Hepatocyte (in vitro differentiated cells): ENCODE results near the gene CELF5. TPM values are rescaled to one million over a fixed set of nuclear protein-coding genes. Genes with fewer than 3 reads are reported as not detected.

Source experiments
- DNase-seq: peaks from one replicate; pipeline ENCODE4 v3.0.0-alpha.2; 2016; ENCODE audit warnings: low spot score
- H2AFZ ChIP-seq: fragments of 200-600 bp; sonication (generic); 2 replicates; pipeline ENCODE4 v1.6.0; 2016; ENCODE audit warnings: antibody characterized with exemption, mild to moderate bottlenecking
- H3K27ac ChIP-seq: fragments of 200-600 bp; sonication (generic); 2 replicates; pipeline ENCODE4 v1.5.1; 2016; ENCODE audit warnings: mild to moderate bottlenecking
- H3K27me3 ChIP-seq: fragments of 200-600 bp; sonication (generic); 2 replicates; pipeline ENCODE4 v1.6.1; 2016
- H3K36me3 ChIP-seq: fragments of 200-600 bp; sonication (generic); replicated peaks from 2 replicates; pipeline ENCODE4 v1.5.1; 2016; ENCODE audit warnings: low read depth; ENCODE audit not compliant: insufficient read depth
- H3K4me1 ChIP-seq: fragments of 200-600 bp; sonication (generic); 2 replicates; pipeline ENCODE4 v1.5.1; 2016; ENCODE audit warnings: mild to moderate bottlenecking, moderate library complexity; ENCODE audit not compliant: insufficient read depth
- H3K4me2 ChIP-seq: fragments of 200-600 bp; sonication (generic); 2 replicates; pipeline ENCODE4 v1.6.0; 2016
- H3K4me3 ChIP-seq: fragments of 200-600 bp; sonication (generic); 2 replicates; pipeline ENCODE4 v1.5.1; 2016; ENCODE audit warnings: mild to moderate bottlenecking
- H3K79me2 ChIP-seq: fragments of 200-600 bp; sonication (generic); 2 replicates; pipeline ENCODE4 v1.6.0; 2017; ENCODE audit warnings: mild to moderate bottlenecking
- H3K9me2 ChIP-seq: fragments of 200-600 bp; sonication (generic); replicated peaks from 2 replicates; pipeline ENCODE4 v1.6.0; 2017; ENCODE audit warnings: mild to moderate bottlenecking; ENCODE audit not compliant: insufficient read depth
- H3K9me3 ChIP-seq: fragments of 200-600 bp; sonication (generic); 2 replicates; pipeline ENCODE4 v1.5.1; 2016; ENCODE audit warnings: low read depth, mild to moderate bottlenecking
- H4K20me1 ChIP-seq: fragments of 200-600 bp; sonication (generic); 2 replicates; pipeline ENCODE4 v1.6.0; 2016; ENCODE audit warnings: mild to moderate bottlenecking; ENCODE audit not compliant: insufficient read depth, poor library complexity, severe bottlenecking
- EZH2 ChIP-seq: fragments of 200-600 bp; sonication (generic); IDR thresholded peaks from 2 replicates; pipeline ENCODE4 v1.6.1; 2016; ENCODE audit warnings: antibody characterized with exemption, mild to moderate bottlenecking, borderline replicate concordance
- EZH2phosphoT487 ChIP-seq: fragments of 200-600 bp; sonication (generic); IDR thresholded peaks from one replicate; pipeline ENCODE4 v1.6.1; 2018; ENCODE audit warnings: antibody characterized with exemption, mild to moderate bottlenecking, low read depth, moderate library complexity; ENCODE audit not compliant: unreplicated experiment, severe bottlenecking
- WGBS: methylation state at CpG from one replicate; pipeline ENCODE4 v1.1.6; 2016; ENCODE audit warnings: low lambda C conversion rate; ENCODE audit errors: missing lambda C conversion rate; 5-methylcytosine and 5-hydroxymethylcytosine counted together
- polyA plus RNA-seq: library from polyadenylated mRNA; unstranded; fragments of >200 nt; fragmentation: Nextera tagmentation; extraction: Ambion mirVana; gene quantifications from 2 replicates; pipeline ENCODE4 v1.2.1, GENCODE V29; 2016
- total RNA-seq: library from RNA; depleted of rRNA; stranded (reverse); fragments of >200 nt; gene quantifications from 2 replicates; pipeline ENCODE4 v1.2.3, GENCODE V29; 2014
- TF ChIP-seq, protein P1 (sequence below): fragments of 200-600 bp; sonication (generic); IDR thresholded peaks from 2 replicates; pipeline ENCODE4 v1.5.1; 2016; ENCODE audit warnings: antibody characterized with exemption, mild to moderate bottlenecking; ENCODE audit not compliant: poor library complexity

CELF5 gene
- total and polyA plus RNA-seq, 2 experiments from 2014 or later, result 0.03 to 0.17 TPM

DNA sequence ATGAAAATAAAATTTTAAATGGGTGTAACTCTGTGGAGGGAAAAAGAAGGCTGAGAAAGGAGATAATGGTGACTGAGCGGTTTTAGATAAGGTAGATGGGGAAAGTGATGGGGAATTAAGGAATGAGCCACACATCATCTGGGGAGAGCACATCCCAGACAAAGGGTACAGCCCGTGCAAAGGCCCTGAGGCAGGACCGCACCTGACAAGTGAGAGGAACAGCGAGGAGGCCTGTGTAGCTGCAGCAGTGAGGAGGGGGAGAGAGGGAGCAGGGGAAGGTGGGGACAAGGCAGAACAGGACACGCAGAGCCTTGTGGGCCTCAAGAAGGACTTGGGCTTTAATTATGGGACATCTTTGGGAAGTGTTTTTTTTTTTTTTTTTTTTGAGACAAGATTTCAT, 1.8 kb upstream of the CELF5 start:
- Histone ChIP-seq H3K79me2 (no peaks in the 10 kb centered on the region), H3K27me3 (peaks cover 33% of the 10 kb centered on the region), H3K4me1 (no peaks in the 10 kb centered on the region), H3K9me2 (no peaks in the 10 kb centered on the region), H3K27ac (no peak overlapping the region), H4K20me1 (no peaks in the 10 kb centered on the region), H3K4me3 (no peak overlapping the region), H2AFZ (no peak overlapping the region), H3K9me3 (no peaks in the 10 kb centered on the region), H3K36me3 (no peaks in the 10 kb centered on the region), H3K4me2 (no peak overlapping the region)
- 89% methylated on average over 5 of the region's 5 CpGs for WGBS
- no peak for DNase-seq
- TF ChIP-seq EZH2phosphoT487, result no peak
- no peak for TF ChIP-seq EZH2
- TF ChIP-seq, protein P1, sequence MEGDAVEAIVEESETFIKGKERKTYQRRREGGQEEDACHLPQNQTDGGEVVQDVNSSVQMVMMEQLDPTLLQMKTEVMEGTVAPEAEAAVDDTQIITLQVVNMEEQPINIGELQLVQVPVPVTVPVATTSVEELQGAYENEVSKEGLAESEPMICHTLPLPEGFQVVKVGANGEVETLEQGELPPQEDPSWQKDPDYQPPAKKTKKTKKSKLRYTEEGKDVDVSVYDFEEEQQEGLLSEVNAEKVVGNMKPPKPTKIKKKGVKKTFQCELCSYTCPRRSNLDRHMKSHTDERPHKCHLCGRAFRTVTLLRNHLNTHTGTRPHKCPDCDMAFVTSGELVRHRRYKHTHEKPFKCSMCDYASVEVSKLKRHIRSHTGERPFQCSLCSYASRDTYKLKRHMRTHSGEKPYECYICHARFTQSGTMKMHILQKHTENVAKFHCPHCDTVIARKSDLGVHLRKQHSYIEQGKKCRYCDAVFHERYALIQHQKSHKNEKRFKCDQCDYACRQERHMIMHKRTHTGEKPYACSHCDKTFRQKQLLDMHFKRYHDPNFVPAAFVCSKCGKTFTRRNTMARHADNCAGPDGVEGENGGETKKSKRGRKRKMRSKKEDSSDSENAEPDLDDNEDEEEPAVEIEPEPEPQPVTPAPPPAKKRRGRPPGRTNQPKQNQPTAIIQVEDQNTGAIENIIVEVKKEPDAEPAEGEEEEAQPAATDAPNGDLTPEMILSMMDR, result no peak

DNA sequence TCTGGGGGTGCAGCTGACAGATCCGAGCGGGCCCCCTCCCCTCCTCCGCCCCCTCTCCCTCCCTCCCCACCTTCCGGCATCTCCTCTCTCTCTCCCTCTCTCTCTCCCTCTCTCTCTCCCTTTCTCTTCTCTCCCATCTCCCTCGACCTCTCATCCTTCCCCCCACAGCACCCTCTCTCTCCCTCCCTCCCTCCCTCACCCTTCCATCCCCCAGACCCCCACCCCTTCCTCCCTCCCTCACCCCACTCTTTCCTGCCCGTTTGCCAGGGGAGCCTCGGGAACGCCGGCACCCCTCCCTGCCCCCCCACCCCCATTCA, 666 bp downstream of the CELF5 start:
- no peak for DNase-seq
- Histone ChIP-seq H3K4me1 (no peaks in the 10 kb centered on the region), H2AFZ (no peak overlapping the region), H3K27ac (no peak overlapping the region), H3K4me2 (peak overlapping the region; percentile 78), H3K4me3 (no peak overlapping the region), H3K79me2 (no peaks in the 10 kb centered on the region), H3K9me2 (no peaks in the 10 kb centered on the region), H4K20me1 (no peaks in the 10 kb centered on the region), H3K27me3 (peaks cover 55% of the 10 kb centered on the region), H3K9me3 (no peaks in the 10 kb centered on the region), H3K36me3 (no peaks in the 10 kb centered on the region)
- no CpG with 5 or more reads among the region's 9 CpGs for WGBS
- TF ChIP-seq, protein P1, result no peak
- no peak for TF ChIP-seq EZH2phosphoT487

DNA sequence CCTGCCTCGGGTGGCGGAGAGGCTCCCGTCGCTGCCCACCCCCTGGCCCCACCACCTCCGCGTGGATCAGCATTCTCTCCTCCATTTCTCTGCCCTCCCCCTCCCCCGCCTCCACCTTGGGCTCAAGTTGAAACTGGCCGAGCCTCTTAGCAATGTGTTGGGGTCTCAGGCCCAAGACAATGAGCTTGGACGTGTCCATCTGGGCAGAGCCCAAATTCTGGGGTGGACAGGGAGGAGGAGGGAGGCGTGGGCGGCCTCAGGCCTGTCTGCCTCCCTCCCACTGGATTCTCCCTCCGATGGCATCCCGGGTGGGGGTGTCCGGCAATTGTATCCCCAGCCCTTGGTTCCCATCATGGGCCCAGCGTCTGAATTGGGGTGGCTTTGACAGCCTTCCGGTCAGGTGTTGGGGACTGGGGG, 1.2 kb downstream of the CELF5 start:
- H3K4me2 ChIP-seq, result no peak overlapping the region
- peaks cover 60% of the 10 kb centered on the region for H3K27me3 ChIP-seq

More for the DNA sequence above, 1.2 kb downstream of the CELF5 start:
- Histone ChIP-seq H3K4me1 (no peaks in the 10 kb centered on the region), H4K20me1 (no peaks in the 10 kb centered on the region), H3K27ac (no peak overlapping the region), H3K9me3 (no peaks in the 10 kb centered on the region), H3K79me2 (no peaks in the 10 kb centered on the region), H3K4me3 (no peak overlapping the region), H3K9me2 (no peaks in the 10 kb centered on the region), H2AFZ (no peak overlapping the region), H3K36me3 (no peaks in the 10 kb centered on the region)
- TF ChIP-seq, protein P1, result no peak
- no peak for TF ChIP-seq EZH2
- no peak for TF ChIP-seq EZH2phosphoT487
- WGBS, result 65% methylated on average over 10 of the region's 16 CpGs
- no peak for DNase-seq
